ENCODE measurements around the gene NHSL2.

GRCh38 chrX:72021975-72022374 is 111.3 kb downstream of the NHSL2 start:
- TF ChIP-seq CTCF (conservative IDR thresholded peaks at IDR 0.05; ENCODE audit: low read length), result peak; percentile 68
- TF ChIP-seq EZH2phosphoT487 (IDR thresholded peaks at IDR 0.05; ENCODE audit: borderline replicate concordance, low read depth, low read length), result no peak
